Muscle of back (tissue), 11 donors: ENCODE measurements around the gene ZBTB43. TPM values are rescaled to one million over a fixed set of nuclear protein-coding genes. Genes with fewer than 3 reads are reported as not detected.
A peak's percentile ranks its signal among the peaks of the same experiment; 100 is the strongest.

Experiments used
- DNase-seq, 3 donors: peaks; one replicate each; pipeline versions ENCODE4 v3.0.0 to v3.0.0-alpha.2; 2013
- polyA plus RNA-seq, 10 donors: library from polyadenylated mRNA; unstranded; fragments of 120-200 nt; gene quantifications; one replicate each; pipeline ENCODE4 v1.2.1, GENCODE V29; 2013; ENCODE audit not compliant: insufficient read length in 10 of 10

The ZBTB43 gene
- polyA plus RNA-seq, 10 donors, result 11.2 to 22.8 (median 13.4) TPM

DNA sequence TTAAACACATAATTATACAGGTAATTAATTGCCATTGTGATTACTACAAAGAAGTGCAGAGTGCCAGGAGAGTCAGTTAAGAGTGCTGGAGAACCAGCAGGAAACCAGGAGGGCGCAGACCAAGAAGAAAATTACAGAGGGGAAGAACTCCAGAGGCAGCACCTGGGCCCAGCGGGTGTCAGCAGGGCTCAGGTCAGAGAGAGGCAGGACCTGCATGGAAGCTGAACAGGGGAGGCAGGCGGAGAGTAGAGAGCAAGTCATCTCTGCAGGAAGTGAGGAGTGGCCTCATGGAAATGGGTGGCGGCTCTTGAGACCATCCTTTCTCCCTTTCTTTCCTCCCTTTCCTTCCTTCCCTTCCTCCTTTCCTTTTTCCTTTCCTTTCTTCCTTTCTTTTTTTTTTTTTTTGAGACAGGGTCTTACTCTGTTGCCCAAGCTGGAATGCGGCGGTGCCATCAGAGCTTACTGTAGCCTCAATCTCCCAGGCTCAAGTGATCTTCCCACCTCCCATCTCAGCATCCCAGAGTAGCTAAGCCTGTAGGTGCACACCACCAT, 51.6 kb downstream of the ZBTB43 start:
- no peak for DNase-seq

DNA sequence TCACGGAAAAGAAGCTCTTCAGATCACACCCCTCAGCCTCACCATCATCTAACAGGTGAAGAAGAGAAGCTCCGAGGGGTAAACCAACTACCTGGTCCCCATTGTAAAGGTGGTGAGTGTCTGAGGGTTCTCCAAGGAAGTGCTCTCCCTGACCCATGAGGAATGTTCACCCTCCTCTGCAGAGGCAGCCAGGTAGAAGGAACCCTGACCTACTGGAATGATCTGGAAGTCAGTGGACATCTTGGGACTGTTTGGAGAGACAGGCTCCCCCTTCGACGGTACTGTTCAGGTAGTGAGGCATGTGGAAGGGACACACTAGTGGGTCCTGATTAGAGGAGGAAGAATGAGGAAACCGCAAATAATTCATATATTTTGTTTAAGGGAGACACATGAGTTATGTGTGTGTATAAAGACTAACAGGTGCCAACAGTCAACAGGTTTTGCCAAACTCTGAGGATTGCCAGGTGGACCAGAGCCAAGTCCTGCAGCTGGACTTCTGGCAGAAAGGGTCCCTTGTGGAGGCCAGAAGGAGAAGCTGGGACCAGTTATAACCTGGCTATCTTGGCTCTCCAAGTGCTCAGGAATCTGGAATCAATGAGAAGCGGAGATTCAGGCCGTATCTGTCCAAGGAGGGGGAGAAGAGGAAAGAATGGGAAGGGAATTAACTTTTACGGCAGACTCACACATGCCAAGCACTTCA, 52.6 kb downstream of the ZBTB43 start:
- peak in 2 of 3 donors; percentile 46 to 67 for DNase-seq

DNA sequence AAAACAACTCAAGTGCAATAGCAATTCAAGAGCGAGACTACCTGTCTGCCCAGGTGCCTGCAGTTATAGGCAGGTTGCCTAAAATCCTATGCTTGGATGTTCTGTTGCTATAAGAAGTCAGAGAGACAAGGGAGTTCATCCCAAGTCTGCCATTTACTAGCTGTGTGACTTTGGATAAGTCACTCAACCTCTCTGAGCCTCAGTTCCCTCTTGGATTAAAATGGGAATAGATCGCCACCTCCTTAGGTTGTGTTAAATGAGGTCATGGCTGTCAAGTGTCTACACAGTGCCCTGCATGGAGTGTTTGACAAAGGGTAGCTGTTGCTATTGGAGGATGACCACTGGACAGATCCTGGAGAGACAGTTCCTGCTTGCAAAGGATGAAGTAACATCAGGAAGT, 54.3 kb downstream of the ZBTB43 start:
- no peak for DNase-seq

DNA sequence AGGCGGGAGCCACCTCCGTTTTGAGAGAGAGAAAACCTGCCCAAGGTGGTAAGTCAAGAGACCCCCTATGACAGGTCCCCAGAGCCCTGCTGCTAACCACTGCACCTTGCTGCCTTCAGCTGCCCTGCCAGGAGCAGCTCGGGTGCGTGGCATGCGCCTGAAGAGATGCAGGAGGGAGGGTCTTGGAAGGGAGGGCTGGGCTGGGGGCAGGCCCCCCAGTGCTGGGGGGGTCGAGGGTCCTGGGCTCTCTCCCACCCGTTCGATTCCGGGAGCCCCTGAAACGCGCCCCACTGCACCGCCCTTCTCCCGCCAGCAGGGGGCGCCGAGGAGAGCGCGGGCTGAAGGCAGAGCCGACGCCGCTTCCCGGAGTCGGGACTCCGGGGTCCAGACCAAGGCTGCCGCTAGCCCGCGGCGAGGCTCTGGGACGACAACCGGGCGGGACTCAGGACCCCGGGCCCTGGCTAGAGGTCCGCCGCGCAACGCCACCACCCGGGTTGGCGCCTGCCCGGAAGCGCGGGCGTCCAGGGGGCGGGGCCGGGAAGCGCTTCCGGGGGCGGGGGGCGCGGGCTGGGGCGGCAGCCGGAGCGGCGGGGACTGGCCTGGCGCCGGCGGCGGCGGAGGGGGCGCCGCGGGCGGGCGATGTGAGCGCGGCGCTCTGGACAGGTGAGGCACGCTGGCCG, 55.4 kb downstream of the ZBTB43 start, which contains the start of gene ZBTB34:
ZBTB34 (plus strand) TSS at position 563 of the 680 bp plus-strand sequence. CDS start 18,761 bp downstream, outside the sequence.
- DNase-seq, result peak; percentile 55 to 90 (median 73)

DNA sequence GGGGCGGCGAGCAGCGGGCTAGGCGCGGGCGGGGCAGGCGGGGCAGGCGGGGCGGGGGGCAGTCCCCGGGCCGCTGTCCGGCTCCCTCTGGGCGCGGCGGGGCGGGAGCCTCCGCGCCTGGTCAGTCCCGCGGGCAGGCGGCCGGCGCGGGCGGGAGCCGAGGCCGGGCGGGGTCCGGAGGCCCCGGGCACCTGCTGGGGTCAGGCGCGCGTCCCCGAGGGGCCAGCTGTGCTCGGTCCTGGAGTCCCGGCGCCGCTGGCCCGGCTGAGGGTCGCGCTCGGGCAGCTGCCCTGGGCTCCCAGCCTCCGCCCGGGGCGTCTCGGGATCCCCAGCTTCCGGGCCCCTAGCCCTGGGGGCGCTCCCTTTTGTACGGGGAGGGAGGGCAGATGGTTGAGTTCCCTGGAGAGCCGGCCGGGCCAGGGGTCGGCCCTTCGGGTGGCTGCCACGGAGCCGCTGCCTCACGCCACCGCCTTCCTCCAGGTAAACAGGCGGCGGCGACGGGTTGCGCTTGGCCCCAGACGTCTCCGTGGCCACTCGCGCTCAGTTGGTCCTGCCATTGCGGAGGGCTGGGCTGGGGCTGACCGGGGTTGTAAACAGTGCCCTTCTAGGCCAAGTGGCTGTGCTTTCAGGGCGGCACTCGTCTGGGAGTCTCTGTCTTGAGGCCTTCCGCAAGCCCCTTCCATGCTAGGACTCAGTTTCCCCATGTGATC, 56.1 kb downstream of the ZBTB43 start:
- DNase-seq, result peak in 2 of 3 donors; percentile 28 to 55

DNA sequence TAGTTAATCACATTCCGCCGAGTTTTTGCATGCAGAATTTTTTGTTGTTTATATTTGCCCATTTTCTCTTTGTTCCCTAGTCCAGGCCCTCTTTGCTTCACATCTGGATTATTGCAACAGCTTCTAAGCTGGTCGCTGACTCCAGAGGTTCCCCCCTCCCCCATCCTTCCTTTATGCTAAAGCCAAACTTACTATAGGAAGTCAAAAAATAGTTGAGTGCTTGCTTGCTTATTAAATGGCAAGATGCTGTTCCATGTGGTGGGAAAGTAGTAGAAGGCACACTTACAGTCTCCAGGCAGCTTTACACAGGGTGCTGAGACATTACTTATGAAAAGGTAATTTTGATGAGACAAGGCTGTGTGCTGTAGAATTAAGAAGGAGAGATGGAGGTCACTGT, 56.9 kb downstream of the ZBTB43 start:
- peak; percentile 18 to 68 (median 42) for DNase-seq

DNA sequence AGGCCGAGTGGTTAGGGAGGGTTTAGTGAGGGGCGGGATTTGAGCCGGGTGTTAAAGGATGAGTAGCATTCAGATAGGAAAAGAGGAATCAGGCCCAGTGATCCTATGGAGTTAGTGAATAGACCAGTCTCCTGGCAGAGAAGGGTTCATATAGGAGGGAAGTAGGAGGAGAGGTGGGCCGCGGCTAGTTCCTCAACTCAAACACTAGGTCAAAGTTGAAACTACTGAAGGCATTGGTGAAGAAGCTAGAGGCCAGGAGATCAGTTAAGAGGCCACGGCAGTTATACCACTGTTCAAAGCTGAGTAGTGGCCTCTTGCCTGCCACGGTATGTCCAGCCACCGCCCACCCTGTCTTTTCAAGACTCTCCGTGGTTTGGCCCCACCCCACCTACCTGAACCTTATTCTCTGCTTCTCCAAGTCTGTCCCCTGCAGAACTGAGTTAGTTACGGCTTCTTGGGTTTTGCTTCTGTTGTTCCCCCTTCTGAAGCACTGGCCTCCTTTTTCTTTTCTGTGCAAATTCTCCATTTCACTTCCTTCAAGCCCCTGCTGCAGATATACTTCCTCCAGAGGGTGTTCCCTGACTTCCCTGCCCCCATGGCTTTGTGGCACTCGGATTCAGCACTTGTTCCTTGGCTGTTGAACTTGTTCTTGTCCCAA, 57.4 kb downstream of the ZBTB43 start:
- no peak for DNase-seq

DNA sequence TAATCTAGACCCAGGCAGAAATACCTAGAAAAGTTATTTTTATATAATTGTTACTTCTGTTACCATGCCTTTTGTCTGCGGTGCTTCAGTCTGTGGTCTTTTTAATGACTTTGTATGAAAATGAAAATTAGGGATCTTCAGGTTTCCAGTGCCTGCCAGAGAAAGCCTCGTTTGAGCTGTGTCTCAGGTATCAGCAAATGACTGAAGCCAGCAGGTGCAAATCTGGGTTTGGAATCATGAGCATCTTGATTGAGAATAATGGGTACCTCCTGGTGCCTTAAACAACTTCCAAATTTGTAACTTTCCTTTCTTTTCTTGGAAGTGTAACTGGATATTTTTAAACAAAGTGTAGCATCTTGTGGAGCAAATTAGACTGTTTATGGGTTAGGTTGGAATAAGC, 59.9 kb downstream of the ZBTB43 start:
- no peak for DNase-seq

DNA sequence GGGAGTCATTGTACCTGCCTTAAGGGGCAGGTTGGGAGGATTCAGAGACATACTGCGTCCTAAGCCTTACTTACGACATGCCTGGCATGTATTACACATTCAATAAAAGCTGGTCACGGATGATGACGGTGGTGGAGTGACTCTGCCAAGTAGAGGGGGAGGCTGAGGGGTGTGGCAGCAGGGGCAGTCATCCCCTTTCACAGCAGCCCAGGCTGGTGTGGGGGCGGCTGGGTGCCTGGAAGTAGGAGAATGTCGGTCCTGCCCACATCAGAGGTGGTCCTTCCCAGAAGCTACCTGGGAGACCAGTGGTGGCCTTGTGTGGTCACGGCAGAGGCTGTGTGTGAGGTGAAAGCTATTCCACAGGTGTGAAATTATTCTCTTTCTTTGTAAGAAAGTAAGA, 64.5 kb downstream of the ZBTB43 start:
- DNase-seq, result no peak

DNA sequence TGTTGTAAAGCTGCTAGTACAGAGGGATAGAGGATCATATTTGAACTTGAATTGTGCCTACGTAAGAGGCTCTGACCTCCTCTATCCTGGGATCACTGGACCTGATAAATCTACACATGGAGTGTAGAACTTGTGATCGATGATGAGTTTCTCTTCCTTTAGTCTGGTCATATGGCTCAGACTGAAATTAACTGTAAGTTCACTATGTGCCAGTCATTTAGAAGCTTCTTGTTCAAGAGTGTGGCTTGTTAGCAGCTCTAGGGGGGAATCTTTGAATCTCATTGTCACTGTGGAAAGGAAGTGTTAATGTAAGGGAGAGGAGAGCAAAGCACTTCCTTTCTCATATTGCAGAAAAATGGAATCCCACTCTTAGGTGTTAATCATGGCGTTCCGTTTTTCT, 67.7 kb downstream of the ZBTB43 start:
- no peak for DNase-seq

DNA sequence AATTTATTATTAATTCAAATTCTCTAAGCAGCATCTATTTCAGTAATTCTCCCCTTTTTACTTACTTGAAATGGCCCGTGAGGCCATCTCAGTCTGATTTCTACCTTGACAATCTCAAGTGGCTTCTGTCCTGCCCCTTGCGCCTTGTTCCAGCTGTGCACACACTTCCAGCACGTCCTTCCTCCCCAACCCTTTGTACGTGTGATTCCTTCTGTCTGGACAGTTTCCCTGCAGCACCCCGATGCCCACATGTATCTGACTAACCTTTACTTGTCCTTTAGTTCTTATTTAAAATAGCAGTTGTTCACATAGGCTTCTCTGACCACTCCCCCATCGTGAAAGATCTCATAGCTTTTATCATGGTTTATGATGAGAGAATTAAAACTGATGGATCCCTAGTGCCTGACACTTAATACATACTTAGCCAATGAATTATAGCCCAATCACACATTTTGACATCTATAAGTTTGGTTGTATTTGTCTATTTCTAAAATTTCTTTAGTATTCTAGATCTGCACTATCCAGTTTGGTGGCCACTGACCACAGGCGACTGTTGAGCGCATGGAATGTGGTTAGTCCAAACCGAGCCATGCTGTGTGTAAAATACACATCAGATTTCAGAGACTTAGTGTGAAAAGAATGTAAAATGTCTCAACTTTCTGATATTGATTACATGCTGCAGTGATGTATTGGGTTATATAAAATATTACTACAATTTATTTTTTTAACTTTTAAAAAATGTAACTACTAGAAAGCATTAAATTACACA, 69.9 kb downstream of the ZBTB43 start:
- no peak for DNase-seq

DNA sequence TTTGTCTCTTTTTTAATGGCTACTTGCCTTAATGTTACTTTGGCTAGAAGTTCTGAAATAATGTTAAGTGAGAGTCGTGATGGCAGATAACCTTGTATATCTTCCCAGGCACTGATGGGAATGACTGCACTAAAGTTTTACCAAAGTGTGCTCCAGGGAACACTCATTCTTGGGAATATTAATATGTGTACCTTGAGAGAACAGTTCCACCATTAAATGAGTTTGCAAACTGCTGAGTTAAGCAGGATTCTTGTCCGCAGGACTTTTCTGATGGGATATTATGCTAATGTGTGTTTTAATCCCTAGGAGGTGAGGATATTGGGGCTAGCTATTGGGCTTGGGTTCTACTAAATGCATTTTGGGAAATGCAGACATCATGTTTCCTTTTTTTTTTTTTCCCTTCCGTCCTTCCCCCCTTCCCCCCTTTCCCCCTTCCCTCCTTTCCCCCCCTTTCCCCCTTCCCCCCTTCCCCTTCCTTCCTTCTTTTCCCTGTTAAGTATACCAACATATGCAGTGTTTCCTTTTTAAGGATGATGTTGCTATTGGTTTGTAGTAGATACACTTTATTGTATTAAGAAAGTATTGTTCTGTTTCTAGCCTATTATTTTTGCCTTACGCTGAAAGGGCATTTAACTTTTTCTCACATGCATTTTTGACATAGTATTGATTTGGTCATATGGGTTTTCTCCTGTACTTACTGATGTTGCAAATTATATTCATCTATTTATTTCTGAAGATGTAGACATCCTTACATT, 71.1 kb downstream of the ZBTB43 start:
- no peak for DNase-seq

DNA sequence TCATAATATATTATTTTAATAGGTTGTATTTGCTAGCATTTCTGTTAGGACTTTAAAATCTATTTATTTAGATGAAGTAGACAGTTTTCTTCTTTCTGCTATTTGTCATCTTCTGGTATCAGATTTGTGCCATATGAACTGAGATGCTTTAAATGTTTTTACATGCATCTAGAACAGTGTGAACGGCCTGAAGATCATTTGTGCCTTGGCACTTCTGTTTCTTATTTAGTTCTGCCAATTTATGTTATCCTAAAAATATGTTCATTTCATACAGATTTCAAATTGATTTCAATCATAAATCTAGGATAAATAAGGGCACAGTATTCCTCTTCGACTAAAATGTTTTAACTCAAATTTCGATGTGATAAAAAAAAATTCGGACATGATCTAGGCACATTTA, 71.7 kb downstream of the ZBTB43 start:
- no peak for DNase-seq

DNA sequence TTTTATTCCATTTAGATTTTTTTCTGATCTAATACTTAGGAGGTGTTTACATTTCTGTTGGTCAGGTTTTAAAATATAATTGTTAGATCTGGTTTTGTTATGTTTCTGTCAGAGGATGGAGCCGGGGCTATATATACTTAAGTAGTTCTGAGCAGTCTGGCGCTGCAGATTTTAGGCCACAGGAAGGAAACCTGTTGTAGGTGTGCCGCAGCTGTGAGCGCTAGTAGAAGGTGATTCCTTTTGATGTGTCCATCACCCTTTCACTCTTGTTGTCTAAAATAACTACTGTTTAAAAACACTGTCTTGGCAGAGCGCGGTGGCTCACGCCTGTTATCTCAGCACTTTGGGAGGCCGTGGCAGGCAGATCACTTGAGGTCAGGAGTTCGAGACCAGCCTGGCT, 72.6 kb downstream of the ZBTB43 start:
- DNase-seq, result no peak

DNA sequence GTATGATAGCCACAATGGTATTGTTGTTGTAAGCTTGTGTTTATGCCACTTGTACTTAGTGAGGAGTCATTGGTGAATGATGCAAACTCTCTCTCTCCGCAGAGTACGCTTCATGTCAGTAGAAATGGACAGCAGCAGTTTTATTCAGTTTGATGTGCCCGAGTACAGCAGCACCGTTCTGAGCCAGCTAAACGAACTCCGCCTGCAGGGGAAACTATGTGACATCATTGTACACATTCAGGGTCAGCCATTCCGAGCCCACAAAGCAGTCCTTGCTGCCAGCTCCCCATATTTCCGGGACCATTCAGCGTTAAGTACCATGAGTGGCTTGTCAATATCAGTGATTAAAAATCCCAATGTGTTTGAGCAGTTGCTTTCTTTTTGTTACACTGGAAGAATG, 74.4 kb downstream of the ZBTB43 start:
- no peak for DNase-seq

DNA sequence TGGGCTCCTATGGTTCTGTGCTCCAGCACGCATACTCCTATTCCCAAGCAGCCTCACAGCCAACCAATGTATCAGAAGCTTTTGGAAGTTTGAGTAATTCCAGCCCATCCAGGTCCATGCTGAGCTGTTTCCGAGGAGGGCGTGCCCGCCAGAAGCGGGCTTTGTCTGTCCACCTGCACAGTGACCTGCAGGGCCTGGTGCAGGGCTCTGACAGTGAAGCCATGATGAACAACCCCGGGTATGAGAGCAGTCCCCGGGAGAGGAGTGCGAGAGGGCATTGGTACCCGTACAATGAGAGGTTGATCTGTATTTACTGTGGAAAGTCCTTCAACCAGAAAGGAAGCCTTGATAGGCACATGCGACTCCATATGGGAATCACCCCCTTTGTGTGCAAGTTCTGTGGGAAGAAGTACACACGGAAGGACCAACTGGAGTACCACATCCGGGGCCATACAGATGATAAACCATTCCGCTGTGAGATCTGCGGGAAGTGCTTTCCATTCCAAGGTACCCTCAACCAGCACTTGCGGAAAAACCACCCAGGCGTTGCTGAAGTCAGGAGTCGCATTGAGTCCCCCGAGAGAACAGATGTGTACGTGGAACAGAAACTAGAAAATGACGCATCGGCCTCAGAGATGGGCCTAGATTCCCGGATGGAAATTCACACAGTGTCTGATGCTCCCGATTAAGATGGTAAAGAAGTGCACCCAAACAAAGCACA, 75.5 kb downstream of the ZBTB43 start:
- no peak for DNase-seq

DNA sequence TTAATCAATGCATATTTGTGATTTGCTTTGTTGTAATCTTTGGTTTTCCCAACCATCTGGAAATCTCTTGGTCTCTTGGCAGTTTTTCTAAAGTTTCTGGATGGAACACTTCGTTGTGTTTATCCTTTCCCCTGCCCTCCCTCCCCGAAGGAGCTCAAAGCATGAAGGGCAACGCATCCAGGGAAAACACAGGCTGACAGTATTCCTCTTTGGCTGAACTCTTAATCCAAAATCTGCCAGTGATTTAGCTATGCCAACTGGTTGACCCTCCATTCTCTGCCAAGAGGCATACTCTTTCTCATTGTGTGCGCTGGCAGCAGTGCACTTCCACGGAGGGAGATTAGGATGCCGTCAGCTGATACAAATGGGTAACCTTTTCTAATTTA, 76.1 kb downstream of the ZBTB43 start:
- DNase-seq, result peak in 2 of 3 donors; percentile 34 to 35

DNA sequence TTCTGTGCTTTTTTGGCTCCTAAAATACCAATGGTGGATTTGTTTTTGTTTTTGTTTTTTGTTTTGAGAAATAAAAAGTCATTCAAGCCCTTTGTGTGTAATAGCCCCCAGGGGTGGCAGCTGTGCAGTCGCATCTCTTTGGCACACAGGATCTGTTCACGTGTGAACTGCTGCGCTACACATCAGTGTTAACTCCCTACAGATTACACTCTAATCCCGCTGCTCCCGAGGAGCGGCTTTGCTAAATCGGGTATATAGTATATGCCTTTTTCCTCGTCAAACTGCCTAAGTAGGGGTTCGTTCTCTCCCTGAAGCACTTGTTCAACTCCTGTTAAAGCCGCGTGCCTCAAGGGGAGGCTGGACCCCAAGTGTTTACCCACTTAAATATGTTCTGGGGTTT, 77.9 kb downstream of the ZBTB43 start:
- no peak for DNase-seq

DNA sequence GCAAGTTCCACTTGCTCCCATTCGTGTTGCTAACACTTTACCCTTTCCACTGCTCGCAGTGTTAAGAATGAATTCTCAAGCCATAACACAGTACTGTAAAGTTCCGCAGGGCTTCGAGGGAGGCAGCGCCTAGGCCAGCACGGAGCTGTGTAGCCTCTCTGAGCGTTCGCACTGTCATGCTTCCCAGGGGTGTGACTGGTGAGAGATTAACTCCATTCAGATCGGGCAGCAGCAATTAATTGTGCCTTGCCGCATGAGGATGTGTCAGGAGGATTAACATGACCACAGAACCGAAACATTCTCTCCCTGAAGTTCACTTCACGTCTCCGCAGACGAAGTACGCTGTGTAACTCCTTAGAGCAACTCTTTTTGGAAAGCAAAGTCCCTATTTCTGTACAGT, 78.8 kb downstream of the ZBTB43 start:
- no peak for DNase-seq

DNA sequence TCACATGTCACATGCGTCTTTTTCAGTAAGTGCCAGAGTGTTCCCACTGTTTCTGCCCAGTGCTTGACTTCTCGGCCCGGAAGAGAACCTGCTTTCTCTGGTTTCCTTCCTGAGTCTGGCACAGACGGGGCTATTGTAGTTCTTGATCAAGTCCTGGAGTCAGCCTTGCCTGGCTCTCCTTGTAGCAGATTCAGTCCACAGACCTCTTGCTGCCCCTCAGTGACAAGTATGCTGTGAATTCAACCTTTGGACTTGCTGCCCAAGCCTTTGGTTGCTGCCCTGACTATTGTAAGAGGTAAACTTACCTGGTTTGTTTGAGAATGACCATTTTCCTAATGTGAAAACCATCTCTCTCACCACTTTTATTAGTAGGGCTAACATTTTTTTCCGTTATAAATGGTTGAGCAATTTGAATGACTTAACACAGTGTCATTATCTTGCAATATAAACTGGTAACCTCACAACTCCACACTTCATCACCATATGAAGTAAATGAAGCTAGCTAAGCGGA, 80.3 kb downstream of the ZBTB43 start:
- no peak for DNase-seq
